ENCODE measurements around the gene SHTN1.

Gene SHTN1

DNA sequence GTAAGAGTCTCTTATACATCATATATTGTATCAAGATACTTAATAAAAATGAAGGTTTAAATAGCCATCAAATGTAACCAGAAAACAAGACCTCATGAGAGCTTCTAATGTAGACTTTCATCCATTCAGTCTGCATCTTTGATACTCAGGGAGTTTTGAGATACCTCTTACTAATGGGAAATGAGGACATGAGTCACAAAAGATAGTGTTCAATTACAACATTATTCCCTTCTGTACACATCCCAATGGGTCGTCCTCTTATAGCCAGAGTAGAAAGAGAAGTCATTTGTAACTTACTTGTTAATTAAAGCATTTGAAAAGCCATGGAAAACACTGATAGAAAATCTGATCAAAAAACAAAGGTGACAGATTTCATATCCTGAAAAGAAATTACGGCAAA, 19.4 kb downstream of the SHTN1 start:
- DNase-seq (ENCODE audit: low read depth), result no peak

DNA sequence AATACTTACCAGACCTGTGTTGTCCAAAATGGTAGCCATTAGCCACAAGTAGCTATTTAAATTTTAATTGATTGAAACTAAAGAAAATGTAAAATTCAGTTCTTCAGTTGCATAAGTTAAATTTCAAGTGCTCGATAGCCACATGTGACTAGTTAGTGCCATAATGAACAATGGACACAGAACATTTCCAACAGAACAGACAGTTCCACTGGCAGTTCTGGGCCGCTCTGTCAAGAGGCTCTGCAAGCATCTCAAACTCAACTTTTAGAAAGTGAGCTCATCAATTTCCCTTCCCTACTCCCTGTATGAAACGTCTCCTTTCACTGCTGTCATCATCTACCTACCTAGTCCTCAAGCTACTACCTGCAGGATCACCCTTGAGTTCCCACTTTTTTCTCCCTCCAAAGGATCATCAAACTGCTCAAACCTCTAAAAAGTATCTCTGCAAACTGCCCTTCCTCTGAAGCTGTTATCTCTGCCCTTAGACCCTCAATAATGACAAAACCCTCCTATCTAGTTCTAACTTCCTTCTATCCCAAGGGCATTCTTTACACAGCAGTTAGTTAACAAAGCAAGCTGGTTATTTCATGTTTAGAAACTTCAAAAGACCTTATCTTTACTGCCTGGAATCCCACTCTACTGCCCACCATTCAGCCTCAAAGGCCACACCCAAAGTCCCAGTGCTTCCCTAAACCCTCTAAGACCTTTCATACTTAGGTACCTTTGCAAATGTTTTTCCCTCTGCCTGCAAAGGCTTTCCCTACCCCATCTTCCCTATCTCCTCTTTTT, 20.6 kb downstream of the SHTN1 start:
- DNase-seq (ENCODE audit: low read depth), result no peak

DNA sequence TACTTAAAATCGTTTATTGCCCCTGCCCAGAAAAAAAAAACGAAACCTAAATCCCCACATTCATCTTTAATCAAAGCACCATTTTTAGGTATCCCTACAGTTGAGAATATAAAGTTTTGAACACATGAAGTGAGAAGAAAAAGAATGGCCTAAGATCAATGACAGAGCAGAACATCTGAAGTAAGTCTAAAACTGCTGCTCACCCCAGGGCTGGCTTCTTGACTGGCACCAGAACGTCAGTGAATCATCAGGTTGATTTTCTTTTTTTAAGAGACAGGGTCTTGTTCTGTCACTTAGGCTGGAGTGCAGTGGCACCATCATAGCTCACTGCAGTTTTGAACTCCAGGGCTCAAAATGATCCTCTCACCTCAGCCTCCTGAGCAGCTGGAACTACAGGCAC, 24.9 kb downstream of the SHTN1 start:
- DNase-seq (ENCODE audit: low read depth), result no peak

DNA sequence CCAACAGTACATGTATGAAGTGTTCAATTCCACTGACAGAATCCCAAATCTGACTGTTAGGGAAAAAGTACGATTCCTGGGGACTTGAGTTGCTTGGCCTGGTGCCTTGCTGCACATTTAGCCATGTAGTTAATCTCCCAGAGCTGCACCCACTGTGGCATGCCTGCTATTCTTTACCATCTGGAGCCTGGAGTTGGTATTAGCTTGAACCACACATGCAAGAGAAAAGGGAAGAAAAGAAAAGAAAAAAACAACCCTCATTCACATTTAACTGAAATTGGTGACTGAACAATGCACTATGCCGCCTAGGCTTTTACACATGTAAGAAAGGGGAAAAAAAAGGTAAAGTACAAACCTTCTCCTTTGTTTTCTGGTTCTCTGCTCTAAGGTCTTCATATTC, 26.1 kb downstream of the SHTN1 start:
- no peak for DNase-seq (ENCODE audit: low read depth)

DNA sequence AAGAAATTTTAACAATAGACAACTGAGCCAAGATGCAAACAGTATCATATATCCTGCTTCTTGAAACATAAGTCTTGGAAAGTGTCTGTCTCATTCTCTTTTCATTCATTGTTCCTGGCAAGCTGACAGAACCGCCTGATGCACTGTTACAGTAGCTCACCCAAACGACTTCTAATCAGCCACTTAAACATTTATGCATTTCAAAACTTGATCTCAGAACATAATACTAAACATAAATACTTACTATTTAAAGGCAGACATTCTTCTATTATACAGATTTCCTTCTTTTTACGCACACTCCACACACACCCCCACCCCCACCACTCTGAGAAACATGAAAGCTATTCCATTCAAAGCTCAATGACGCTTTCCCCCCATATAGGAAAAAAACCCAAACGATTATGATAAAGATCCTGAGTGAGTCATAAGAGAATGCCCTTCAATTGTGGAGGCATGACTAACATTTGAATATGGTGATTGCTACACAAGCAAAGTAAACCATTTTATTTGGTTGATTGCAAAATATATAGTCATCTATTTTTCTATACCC, 30.5 kb downstream of the SHTN1 start:
- no peak for DNase-seq (ENCODE audit: low read depth)

DNA sequence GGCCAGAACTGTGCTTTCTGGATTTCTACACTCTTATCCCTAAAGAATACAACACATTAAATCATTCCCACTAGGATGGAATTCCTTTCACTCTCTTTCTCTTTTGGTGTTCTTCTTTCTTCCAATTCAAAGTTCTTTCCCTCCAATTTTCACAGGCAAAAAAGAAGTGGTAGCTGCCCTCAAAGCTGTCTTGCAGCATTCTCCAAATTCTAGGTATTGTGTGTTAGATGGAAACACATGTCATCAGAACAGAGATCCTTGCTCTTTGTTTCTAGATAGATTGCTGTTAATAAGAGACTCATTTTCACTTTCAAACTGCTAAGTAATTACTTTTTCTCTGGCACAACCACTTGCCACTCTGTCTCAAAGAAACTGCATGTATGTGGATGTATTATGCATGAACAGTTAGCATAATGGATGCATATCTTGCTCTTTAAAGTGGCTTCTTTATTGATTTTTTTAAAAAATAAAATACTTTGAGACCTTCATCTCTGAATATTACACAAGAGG, 31.0 kb downstream of the SHTN1 start:
- no peak for DNase-seq (ENCODE audit: low read depth)

DNA sequence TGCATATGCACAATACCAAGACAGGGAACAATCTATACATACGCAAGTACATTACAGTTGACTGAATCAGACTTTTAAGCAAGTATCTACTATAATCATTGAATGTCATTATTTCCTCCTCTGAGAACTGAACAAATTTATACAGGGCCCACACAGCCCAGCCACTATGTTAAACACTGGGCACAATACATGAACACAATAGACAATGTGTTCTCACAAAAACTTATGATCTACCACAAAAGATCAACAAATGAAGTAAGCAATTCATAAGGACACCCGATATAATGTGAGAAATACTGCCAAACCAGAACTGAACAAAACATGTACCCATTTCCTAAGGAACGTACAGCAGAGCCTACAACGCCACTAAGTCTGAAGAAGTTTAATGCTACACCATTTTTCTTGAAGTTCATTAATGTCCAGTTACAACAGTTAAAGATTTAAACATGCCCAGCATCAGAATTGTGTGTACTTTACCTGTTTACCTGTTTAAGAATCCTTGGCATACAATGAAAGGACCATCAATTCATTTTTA, 31.5 kb downstream of the SHTN1 start:
- DNase-seq (ENCODE audit: low read depth), result no peak

DNA sequence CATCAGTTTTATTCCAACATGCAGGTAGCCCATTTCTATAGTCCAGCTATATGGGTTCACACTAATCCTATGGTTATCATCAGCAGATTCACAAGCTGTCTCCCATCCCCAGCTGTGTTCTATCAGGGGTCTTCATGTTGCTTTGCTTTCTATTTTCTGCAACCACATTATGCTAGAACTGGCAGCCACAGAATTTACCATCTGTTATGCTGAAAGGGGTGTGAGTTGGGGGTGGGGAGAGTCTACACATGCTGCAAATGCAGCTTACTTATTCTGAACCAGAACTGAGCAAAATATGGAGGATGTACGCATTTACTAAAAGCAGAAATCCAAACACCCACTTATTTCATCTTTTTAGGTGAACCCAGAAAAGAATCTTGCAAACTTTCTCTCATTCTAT, 32.9 kb downstream of the SHTN1 start:
- no peak for DNase-seq (ENCODE audit: low read depth)

DNA sequence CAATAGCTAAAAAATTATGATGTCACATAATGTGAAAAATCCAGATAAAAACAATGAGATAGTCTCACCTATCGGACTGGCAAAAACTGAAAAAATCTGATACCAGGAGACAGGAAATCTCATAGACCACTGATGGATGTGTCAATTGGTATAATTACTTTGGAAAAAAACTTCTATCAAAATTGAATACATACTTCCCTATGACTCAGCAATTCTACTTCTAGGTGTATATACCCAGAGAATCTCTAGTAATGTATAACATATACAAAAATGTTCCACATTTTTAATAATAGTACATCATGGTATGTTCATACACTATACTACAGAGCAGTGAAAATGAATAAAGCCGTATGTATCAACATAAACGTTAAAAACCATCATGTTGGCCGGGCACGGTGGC, 34.9 kb downstream of the SHTN1 start:
- no peak for DNase-seq (ENCODE audit: low read depth)

DNA sequence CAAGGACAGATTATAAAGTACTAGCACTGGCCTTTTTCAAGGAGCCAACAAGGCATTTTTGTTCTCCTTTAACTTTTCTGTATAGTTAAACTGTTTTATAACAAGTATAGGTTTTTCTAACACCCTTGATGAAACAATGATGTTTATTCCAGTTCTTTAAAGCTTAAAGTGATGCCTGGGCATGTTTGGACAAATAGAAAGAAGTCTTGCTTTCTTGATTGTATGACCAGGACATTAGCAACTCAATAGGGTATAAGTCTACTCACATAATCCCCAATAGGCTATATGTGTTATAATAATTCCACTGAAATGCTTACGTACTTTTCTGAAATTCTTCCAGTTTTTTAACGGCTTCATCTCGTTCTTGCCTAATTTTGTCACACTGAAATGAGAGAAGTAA, 36.7 kb downstream of the SHTN1 start:
- DNase-seq (ENCODE audit: low read depth), result no peak

DNA sequence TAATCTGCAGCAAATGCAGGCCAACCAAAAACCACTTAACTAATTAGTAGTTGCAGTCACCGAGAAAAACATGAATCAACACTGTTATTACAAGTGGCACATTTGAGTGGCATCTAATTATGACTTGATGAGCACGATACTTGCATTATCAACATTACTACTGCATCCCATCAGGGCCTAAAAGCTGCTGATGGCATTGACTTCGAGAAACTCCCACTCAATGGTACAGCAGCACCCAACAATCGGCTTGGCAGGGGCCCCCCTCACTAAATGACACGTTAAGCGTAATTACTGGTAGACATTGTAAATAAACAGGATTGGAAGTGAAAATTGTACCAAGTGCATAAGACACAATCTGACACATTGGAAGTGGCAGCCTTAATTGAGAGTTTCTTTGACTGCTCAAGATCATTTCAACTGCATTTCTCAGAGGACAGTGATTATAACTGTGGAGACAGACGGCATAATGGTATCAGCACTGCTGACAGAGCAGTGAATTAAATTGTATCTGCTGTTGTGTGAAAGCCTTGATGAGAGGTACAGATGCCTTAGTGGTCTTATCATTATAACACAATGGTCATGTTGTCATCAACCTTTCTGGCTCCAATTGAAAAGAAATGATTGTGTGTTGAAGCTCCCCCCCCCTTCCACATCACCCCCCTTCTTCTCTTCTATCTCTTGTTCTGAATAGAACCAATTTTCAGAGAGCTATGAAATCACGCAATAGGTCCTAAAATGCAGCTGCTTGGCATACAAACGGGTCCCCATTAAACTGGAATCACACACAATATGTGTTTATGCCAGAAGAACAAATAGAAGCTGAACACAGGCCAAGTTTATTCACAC, 43.4 kb downstream of the SHTN1 start:
- DNase-seq (ENCODE audit: low read depth), result no peak

DNA sequence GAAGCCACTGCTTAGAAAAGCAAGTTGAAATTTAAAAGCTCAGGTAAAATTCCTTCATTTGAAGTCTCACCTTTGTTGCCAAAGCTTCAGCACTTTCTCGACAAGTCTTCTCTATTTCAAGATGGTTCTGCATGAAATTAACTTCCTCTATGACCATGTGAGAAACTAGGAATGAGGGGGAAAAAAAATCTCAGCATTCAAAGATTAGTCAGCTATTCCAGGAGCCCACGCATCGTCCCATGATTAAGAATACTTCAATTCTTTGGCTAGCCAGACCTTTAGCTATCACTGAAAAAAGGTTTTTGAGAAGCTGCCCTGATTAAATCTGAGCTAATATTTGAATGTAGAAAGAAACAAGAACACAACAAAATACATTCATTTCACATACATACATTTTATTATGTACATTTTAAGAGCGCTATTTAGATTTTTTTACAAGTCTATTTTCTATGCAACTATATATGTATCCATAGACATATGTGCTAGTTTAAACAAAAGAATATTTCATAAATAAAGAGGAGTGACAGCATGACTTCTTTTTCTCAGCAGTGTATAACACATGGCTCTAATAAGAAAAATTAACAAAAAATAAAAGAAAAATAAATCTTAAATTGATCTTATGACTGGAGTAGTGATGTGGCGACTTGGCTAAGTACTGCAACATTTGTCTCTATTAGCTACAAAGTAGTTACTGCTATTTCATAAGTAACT, 44.8 kb downstream of the SHTN1 start:
- no peak for DNase-seq (ENCODE audit: low read depth)

DNA sequence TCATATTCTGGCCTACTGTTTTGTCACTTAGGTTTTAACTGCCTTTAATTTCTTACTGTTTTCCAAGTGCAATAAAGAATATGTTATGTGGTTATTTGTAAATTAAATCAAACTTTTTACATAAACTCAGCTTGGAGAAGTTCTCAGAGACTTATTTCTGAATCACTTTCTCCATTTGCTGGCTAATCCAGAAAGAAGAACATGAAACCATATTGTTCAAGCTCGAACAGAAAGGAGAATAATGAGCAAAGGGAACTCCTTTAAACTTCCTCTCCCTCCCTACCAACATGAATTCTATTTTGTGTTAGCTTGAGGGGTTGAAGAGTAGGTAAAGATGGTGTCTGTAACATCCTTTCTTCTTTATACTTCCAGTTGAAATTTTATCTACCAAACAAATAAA, 52.3 kb downstream of the SHTN1 start:
- DNase-seq (ENCODE audit: low read depth), result no peak

DNA sequence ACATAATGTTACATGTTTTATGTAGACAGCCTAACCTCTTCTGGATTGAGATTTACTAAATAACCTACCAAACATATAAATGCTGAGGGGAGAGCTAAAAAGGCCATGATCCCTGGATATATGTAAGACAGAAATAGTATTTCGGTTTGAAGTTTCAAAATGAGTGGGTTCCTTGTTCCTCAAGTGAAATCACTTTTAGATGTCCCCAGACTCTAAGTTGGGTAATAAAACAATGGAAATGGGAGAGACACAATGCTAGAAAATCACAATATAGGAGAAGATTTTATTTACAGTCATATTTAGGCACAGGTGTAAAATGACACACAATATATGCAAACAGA, 56.5 kb downstream of the SHTN1 start:
- no peak for DNase-seq (ENCODE audit: low read depth)

DNA sequence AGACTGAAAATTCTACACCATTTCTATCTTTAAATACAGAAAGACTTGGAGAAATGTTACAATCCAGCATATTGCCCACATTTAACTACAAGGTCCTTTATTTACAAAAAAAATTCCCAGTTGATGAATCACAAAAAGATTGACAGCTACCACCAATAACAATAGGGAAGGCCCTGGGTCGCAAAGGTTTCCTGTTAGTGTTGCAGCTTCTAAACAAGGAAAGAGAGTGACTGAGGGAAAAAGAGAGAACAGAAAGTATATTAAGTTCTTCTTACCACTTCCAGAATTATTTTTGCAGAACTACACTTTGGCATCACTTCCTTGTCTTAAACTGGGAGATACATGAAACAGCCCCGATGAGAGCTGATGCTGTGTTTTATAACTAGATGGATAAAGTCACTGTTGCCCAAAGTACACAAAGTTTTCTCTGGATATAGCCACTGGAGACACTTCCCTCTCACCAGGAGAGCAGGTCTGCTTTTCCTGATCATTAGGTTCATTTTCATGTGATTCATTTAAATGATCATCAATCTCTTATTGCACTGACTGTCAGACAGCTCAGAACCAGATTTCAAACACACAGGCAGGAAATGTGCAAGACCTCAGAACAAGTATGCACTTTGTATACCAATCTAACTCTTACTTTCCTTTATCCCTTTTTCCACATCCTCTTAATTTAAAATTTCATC, 57.0 kb downstream of the SHTN1 start:
- DNase-seq (ENCODE audit: low read depth), result no peak

DNA sequence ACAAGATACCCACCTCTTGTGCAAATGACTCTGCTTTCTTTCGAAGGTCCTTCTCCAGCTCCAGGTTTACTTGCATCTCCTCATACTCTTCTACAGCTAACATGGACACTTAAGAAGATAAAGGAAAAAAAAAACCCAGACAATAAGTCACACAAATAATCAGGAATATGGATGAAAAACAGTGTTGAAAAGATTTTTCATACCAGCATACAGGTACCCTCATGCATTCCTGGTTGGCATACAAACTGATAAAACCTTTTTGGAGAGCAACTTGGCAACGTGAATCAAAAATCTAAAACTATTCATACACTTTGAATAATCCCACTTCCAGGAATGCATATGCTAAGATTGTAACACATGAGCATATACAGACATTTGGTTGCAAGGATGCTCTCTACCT, 60.1 kb downstream of the SHTN1 start:
- no peak for DNase-seq (ENCODE audit: low read depth)

DNA sequence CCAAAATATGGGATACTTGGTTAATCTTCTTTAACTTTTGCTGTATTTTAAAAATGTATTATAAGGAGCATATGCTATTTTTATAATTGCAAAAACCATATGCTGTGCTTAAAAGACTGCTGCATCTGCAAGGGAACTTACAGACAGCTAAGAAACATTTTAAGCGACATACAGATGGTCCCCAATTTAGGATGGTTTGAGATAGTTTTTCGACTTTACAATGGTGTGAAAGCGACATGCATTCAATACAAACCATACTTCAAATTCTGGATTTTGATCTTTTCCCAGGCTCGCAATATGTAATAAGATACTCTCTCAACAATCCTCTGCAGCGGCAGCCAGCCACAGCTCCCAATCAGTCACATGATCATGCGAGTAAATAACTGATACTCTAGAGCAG, 73.2 kb downstream of the SHTN1 start:
- DNase-seq (ENCODE audit: low read depth), result no peak

DNA sequence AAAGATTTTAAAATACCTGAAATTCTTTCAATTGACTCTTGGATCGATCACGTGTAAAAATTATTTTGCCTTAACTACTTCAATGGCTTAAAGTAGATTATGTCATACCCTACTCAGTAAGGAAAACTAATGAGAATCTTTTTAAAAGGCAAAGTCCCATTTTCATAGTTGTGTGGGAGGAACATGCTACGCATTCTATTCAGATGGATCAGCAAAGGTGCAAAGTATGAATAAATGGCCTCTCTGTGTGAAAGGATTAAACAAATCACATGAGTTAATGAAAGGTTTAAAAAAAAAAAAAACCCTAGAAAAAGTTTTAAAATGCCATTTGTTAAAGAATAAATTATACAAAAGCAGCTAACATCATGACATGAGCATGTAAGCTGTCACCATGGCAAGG, 78.6 kb downstream of the SHTN1 start:
- DNase-seq (ENCODE audit: low read depth), result no peak

DNA sequence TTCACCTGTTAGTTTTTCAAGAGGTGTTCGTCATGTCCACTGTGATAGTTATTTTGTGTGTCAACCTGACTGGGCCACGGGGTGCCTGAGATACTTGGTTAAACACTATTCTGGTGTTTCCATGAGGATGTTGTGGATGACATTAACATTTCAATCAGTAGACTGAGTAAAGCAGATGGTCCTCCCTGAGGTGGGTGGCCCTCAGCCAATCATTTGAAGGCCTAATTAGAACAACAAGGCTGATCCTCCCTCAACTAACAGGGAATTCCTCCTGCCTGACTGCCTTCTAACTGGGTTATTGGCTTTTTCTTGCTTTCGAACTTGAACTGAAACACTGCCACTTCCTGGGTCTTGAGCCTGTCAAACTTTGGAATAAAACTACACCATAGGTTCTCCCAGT, 79.9 kb downstream of the SHTN1 start:
- no peak for DNase-seq (ENCODE audit: low read depth)

DNA sequence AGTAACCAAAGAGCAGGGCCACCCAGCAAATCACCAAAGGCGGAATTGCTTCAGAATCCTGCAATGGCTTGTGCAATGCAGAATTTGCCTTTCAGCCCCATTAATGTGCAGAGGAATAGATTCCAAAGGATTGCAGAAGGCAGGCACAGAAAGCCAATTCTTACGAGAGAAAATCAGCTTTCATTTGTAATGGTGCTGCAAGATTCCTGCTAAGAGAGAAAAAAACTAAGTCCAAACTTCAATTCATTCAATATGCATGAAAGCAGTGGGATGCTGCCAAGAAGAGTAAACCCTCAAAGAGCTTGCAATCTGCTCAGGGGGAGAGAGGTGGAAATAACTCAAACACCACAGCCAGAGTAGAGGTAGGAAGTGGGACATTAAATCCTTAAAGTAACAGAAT, 85.3 kb downstream of the SHTN1 start:
- DNase-seq (ENCODE audit: low read depth), result no peak

DNA sequence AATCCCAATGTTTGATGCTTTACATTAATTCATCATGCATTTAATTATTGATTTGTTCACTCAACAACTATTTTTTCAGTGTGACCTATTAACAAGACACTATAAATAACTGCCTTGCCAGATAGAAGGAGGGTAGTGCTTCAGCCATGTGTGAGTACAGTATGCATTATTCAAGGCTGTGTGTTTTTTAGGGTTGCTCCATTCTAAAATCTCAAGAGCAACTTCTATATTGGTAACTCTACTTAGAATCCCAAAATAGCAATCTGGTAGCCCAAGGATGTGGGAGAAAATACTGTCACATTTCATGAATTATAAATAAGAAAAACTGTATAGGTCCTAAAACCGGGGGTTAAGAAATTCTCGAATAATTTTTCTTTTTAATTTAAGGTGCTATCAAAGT, 85.8 kb downstream of the SHTN1 start:
- DNase-seq (ENCODE audit: low read depth), result no peak

DNA sequence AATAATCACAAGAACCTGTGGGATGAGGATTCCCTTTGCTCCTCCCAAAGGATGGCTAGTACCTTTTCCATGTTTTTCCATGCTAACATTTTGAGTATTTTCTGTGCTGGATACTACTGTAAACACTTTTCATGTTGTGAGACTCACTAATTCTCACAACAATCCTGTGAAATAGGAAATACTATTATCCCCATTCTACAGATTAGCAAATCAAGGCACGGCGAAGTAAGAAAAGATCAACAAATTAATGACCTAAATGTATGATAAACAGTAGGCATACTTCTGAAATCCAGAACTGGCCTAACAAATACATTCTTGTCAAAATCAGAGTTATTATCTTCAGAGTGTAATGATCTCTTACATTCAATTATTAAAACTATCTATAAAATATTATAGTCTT, 86.4 kb downstream of the SHTN1 start:
- DNase-seq (ENCODE audit: low read depth), result no peak

All from stimulated activated CD4-positive, alpha-beta T cell treated with anti-CD3 and anti-CD28 coated beads, Interleukin-2, amount 100 ng/mL, for 4 hours (primary cell).